Caco-2 (cell line): ENCODE data around the gene CREB3L2. TPM values are rescaled to one million over a fixed set of nuclear protein-coding genes. Genes with fewer than 3 reads are reported as not detected.

Experiments used
- BruUV-seq: library from RNA; stranded (reverse); fragments of 400-500 nt; replicated peaks from 2 replicates; lab custom pipeline; 2021; lab: Mats Ljungman, UMichigan
- CTCF ChIA-PET: fragments of 300-600 bp; sonication (Branson Sonifier 250); formaldehyde crosslinking; loops from one replicate; lab custom pipeline; 2022; ENCODE audit warnings: antibody characterized with exemption; lab: Charles Lee
- POLR2A ChIA-PET: fragments of 300-600 bp; sonication (Branson Sonifier 250); formaldehyde crosslinking; loops from one replicate; lab custom pipeline; 2022; ENCODE audit warnings: antibody characterized with exemption; lab: Charles Lee
- DNase-seq, 2 experiments: peaks; one replicate each; pipeline versions ENCODE4 v3.0.0 to v3.0.0-alpha.2; 2020 to 2022
- H3K27me3 ChIP-seq: replicated peaks from 2 replicates; pipeline ENCODE4 v1.6.0; 2011; ENCODE audit warnings: low read length; ENCODE audit not compliant: control insufficient read depth, insufficient read depth
- H3K36me3 ChIP-seq: 2 replicates; pipeline ENCODE4 v1.5.1; 2011; ENCODE audit warnings: low read length; ENCODE audit not compliant: control insufficient read depth, insufficient read depth
- H3K4me1 ChIP-seq: fragments of 250-450 bp; sonication (Bioruptor Pico); 2 replicates; pipeline ENCODE4 v1.5.1; 2020; ENCODE audit warnings: mild to moderate bottlenecking
- H3K4me3 ChIP-seq: 2 replicates; pipeline ENCODE4 v1.5.1; 2011; ENCODE audit warnings: low read depth, mild to moderate bottlenecking, control low read depth, low read length
- H3K9me3 ChIP-seq: fragments of 250-450 bp; sonication (Bioruptor Pico); 2 replicates; pipeline ENCODE4 v1.5.1; 2020; ENCODE audit warnings: mild to moderate bottlenecking, moderate library complexity
- H3K27ac Mint-ChIP-seq: one replicate; pipeline ENCODE4 v1.8.0; 2022; ENCODE audit warnings: mixed read lengths; ENCODE audit not compliant: unreplicated experiment
- H3K27me3 Mint-ChIP-seq: one replicate; pipeline ENCODE4 v1.8.0; 2022; ENCODE audit warnings: mixed read lengths; ENCODE audit not compliant: insufficient read depth, unreplicated experiment
- H3K36me3 Mint-ChIP-seq: one replicate; pipeline ENCODE4 v1.8.0; 2022; ENCODE audit warnings: mild to moderate bottlenecking, mixed read lengths; ENCODE audit not compliant: insufficient read depth, unreplicated experiment
- H3K4me1 Mint-ChIP-seq: one replicate; pipeline ENCODE4 v1.8.0; 2022; ENCODE audit warnings: low read depth, mixed read lengths; ENCODE audit not compliant: unreplicated experiment
- H3K4me3 Mint-ChIP-seq: one replicate; pipeline ENCODE4 v1.8.0; 2022; ENCODE audit warnings: mild to moderate bottlenecking, moderate library complexity, mixed read lengths; ENCODE audit not compliant: unreplicated experiment
- H3K9me3 Mint-ChIP-seq: one replicate; pipeline ENCODE4 v1.8.0; 2022; ENCODE audit warnings: mixed read lengths; ENCODE audit not compliant: unreplicated experiment
- intact Hi-C: fragments of 100-400 bp; cut with micrococcal nuclease; formaldehyde crosslinking; loops from one replicate; pipeline ENCODE4 v1.10.0; 2022; ENCODE audit not compliant: unreplicated experiment
- total RNA-seq: library from RNA; stranded (reverse); gene quantifications from 2 replicates; pipeline ENCODE4 v1.2.3, GENCODE V29; 2022
- TF ChIP-seq, protein P1 (sequence below), 2 experiments: fragments of 200-600 bp in 1 of 2; IDR thresholded peaks; 1 replicate in 1 of 2; 2 replicates in 1 of 2; pipeline versions ENCODE4 v1.5.1 to v1.8.0; 2011 to 2022; ENCODE audit warnings: antibody characterized with exemption in 1 of 2, control low read depth in 1 of 2, inconsistent platforms in 1 of 2, low read depth in 1 of 2, low read length in 1 of 2, mild to moderate bottlenecking in 1 of 2, moderate library complexity in 1 of 2; ENCODE audit not compliant: insufficient read depth in 1 of 2, severe bottlenecking in 1 of 2, unreplicated experiment in 1 of 2

The CREB3L2 gene
- total RNA-seq, 1 experiment from 2014 or later: 123 TPM

DNA sequence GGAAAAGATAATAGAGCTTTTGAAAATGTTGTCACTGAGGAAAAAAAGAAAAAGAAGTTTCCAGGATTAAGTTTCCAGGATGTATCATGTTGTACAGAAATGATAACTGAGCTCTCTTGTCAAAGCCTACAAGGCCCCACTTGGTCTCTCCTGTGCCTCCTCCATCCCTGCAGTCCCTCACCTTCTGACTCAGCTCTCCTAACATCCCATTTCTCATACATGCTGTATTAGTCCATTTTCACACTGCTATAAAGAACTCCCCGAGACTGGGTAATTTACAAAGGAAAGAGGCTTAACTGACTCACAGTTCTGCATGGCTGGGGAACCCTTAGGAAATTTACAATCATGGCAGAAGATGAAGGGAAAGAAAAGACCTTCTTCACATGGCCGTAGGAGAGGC lies 151.3 kb downstream of the CREB3L2 start:
- Mint-ChIP-seq H3K4me3 (no peak overlapping the region), H3K4me1 (no peaks in the 10 kb centered on the region), H3K9me3 (no peaks in the 10 kb centered on the region), H3K36me3 (peaks cover 16% of the 10 kb centered on the region), H3K27ac (no peak overlapping the region), H3K27me3 (no peaks in the 10 kb centered on the region)
- ChIA-PET POLR2A (no interaction called here), CTCF (no interaction called here)
- Histone ChIP-seq H3K4me3 (no peak overlapping the region), H3K4me1 (no peaks in the 10 kb centered on the region), H3K27me3 (no peaks in the 10 kb centered on the region), H3K9me3 (no peaks in the 10 kb centered on the region), H3K36me3 (no peaks in the 10 kb centered on the region)
- intact Hi-C loops: no loop called here
- TF ChIP-seq, protein P1, sequence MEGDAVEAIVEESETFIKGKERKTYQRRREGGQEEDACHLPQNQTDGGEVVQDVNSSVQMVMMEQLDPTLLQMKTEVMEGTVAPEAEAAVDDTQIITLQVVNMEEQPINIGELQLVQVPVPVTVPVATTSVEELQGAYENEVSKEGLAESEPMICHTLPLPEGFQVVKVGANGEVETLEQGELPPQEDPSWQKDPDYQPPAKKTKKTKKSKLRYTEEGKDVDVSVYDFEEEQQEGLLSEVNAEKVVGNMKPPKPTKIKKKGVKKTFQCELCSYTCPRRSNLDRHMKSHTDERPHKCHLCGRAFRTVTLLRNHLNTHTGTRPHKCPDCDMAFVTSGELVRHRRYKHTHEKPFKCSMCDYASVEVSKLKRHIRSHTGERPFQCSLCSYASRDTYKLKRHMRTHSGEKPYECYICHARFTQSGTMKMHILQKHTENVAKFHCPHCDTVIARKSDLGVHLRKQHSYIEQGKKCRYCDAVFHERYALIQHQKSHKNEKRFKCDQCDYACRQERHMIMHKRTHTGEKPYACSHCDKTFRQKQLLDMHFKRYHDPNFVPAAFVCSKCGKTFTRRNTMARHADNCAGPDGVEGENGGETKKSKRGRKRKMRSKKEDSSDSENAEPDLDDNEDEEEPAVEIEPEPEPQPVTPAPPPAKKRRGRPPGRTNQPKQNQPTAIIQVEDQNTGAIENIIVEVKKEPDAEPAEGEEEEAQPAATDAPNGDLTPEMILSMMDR (IDR thresholded peaks at IDR 0.05; ENCODE audit: insufficient read depth in 1 of 2, low read depth in 1 of 2, low read length in 1 of 2, severe bottlenecking in 1 of 2, unreplicated experiment in 1 of 2): no peak
- BruUV-seq: no TSS peak
- DNase-seq: no peak

DNA sequence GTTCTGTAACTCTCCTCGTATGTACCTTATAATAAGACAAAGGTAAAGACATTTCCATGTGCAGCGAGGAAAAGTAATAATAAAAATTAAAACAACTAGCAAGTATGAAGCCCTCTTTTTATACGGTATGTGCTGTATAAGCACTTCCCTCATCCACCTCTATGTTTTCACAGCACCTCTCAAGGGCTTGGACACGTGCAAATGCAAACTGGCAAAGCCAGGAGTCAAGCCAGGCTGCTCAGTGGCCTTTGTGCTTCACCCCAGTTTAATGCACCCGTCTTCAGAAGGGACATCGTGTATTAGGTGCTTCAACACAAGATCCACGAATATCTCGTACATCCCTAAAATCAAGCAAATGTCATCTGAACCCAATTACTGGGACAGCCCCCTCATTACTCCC lies 153.8 kb downstream of the CREB3L2 start:
- H3K4me3 Mint-ChIP-seq: no peak overlapping the region
- H3K4me1 Mint-ChIP-seq: no peaks in the 10 kb centered on the region
- no peaks in the 10 kb centered on the region for H3K27me3 Mint-ChIP-seq

DNA sequence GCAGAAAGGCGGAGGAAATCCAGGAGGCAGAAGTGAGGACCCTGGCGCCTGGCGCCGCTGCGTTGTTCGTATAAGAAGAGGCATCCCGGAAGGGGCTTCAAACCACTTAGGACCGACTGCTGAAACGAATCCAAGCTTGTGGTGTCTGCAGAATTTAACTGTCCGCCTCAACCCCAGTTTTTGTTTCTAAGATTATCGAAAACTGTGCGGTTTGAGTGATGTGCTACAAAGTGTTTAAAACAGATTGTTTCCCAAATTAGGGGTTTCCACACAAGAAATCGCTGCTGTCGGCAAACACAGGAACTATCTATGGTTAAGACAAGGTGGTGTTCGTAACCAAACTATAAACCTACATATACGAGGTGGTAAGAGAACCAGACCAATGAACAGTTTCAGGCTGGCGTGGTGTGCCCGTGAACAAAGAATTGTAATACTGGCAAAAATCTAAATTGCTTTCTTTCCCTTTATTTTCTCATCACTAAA lies 154.3 kb downstream of the CREB3L2 start:
- POLR2A ChIA-PET: no interaction called here
- intact Hi-C loops: no loop called here
- Mint-ChIP-seq H3K36me3 (peaks cover 11% of the 10 kb centered on the region), H3K27ac (no peak overlapping the region), H3K4me3 (no peak overlapping the region), H3K9me3 (no peaks in the 10 kb centered on the region), H3K27me3 (no peaks in the 10 kb centered on the region), H3K4me1 (no peaks in the 10 kb centered on the region)
- Histone ChIP-seq H3K36me3 (no peaks in the 10 kb centered on the region), H3K9me3 (no peaks in the 10 kb centered on the region), H3K4me3 (no peak overlapping the region), H3K4me1 (no peaks in the 10 kb centered on the region), H3K27me3 (no peaks in the 10 kb centered on the region)
- BruUV-seq: no TSS peak
- no peak for DNase-seq
- TF ChIP-seq, protein P1 (IDR thresholded peaks at IDR 0.05; ENCODE audit: insufficient read depth in 1 of 2, low read depth in 1 of 2, low read length in 1 of 2, severe bottlenecking in 1 of 2, unreplicated experiment in 1 of 2): no peak
- CTCF ChIA-PET: no interaction called here

More for the DNA sequence above, 153.8 kb downstream of the CREB3L2 start:
- ChIA-PET POLR2A (no interaction called here), CTCF (no interaction called here)
- peaks cover 16% of the 10 kb centered on the region for H3K36me3 Mint-ChIP-seq
- H3K9me3 Mint-ChIP-seq: no peaks in the 10 kb centered on the region
- no peaks in the 10 kb centered on the region for H3K9me3 ChIP-seq
- DNase-seq: no peak
- TF ChIP-seq, protein P1 (IDR thresholded peaks at IDR 0.05; ENCODE audit: insufficient read depth in 1 of 2, low read depth in 1 of 2, low read length in 1 of 2, severe bottlenecking in 1 of 2, unreplicated experiment in 1 of 2): no peak
- H3K27ac Mint-ChIP-seq: no peak overlapping the region
- intact Hi-C loops: no loop called here
- H3K4me3 ChIP-seq: no peak overlapping the region
- no peaks in the 10 kb centered on the region for H3K4me1 ChIP-seq
- H3K27me3 ChIP-seq: no peaks in the 10 kb centered on the region
- no peaks in the 10 kb centered on the region for H3K36me3 ChIP-seq
- no TSS peak for BruUV-seq
